Measurements from ENCODE around the gene PGAM1. TPM values are rescaled to one million over a fixed set of nuclear protein-coding genes. Genes with fewer than 3 reads are reported as not detected.

PGAM1 gene
- polyA plus RNA-seq, result 100 to 1,000 TPM in 1 of 2 donors, 10 to 100 TPM in 1; 72.5 to 354 TPM

- Histone ChIP-seq H3K4me1 (ENCODE audit: control insufficient read depth in 2 of 2, insufficient read depth in 2 of 2, low read length in 1 of 2) (peaks cover 2 to 6% of the 10 kb centered on the region in 2 donors), H3K27ac (ENCODE audit: low read depth in 2 of 2, low read length in 1 of 2) (peak within 1 kb of the TSS; percentile 91 to 95), H3K27me3 (ENCODE audit: control insufficient read depth in 1 of 2, insufficient read depth in 2 of 2, low read length in 2 of 2) (no peaks in the 10 kb centered on the region), H3K36me3 (ENCODE audit: control insufficient read depth in 2 of 2, insufficient read depth in 2 of 2, low read length in 1 of 2) (peaks cover 0 to 1% of the 10 kb centered on the region in 2 donors), H3K4me3 (ENCODE audit: low read depth in 1 of 2, low read length in 2 of 2) (peak within 1 kb of the TSS; percentile 80 to 90), H3K9me3 (ENCODE audit: control insufficient read depth in 2 of 2, insufficient read depth in 1 of 2, low read depth in 1 of 2, low read length in 1 of 2) (no peaks in the 10 kb centered on the region)
- WGBS, 2 donors, result 0% methylated on average over 70 to 88 of the region's 90 CpGs
Observed at GRCh38 chr10:97425964-97426775, at the start of gene PGAM1. Gene PGAM1, plus strand, starts transcription at chr10:97426191. Its CDS starts 117 bp downstream, at chr10:97426308.

GRCh38 chr10:97376413-97376812 lies 49.6 kb upstream of the PGAM1 start:
- H3K9me3 ChIP-seq (ENCODE audit: control insufficient read depth in 2 of 2, insufficient read depth in 1 of 2, low read depth in 1 of 2, low read length in 1 of 2), result no peaks in the 10 kb centered on the region
- no peak overlapping the region for H3K27ac ChIP-seq (ENCODE audit: low read depth in 2 of 2, low read length in 1 of 2)
- peaks cover 12 to 40% of the 10 kb centered on the region in 2 donors for H3K36me3 ChIP-seq (ENCODE audit: control insufficient read depth in 2 of 2, insufficient read depth in 2 of 2, low read length in 1 of 2)
- H3K4me3 ChIP-seq (ENCODE audit: low read depth in 1 of 2, low read length in 2 of 2), result no peak overlapping the region
- H3K4me1 ChIP-seq (ENCODE audit: control insufficient read depth in 2 of 2, insufficient read depth in 2 of 2, low read length in 1 of 2), result no peaks in the 10 kb centered on the region
- WGBS, 2 donors, result 79 to 93% methylated on average over 6 of the region's 6 CpGs
- H3K27me3 ChIP-seq (ENCODE audit: control insufficient read depth in 1 of 2, insufficient read depth in 2 of 2, low read length in 2 of 2), result no peaks in the 10 kb centered on the region

- Histone ChIP-seq H3K36me3 (ENCODE audit: control insufficient read depth in 2 of 2, insufficient read depth in 2 of 2, low read length in 1 of 2) (peaks cover 6 to 25% of the 10 kb centered on the region in 2 donors), H3K9me3 (ENCODE audit: control insufficient read depth in 2 of 2, insufficient read depth in 1 of 2, low read depth in 1 of 2, low read length in 1 of 2) (no peaks in the 10 kb centered on the region), H3K4me1 (ENCODE audit: control insufficient read depth in 2 of 2, insufficient read depth in 2 of 2, low read length in 1 of 2) (peaks cover 0 to 2% of the 10 kb centered on the region in 2 donors), H3K4me3 (ENCODE audit: low read depth in 1 of 2, low read length in 2 of 2) (no peak overlapping the region), H3K27ac (ENCODE audit: low read depth in 2 of 2, low read length in 1 of 2) (no peak overlapping the region), H3K27me3 (ENCODE audit: control insufficient read depth in 1 of 2, insufficient read depth in 2 of 2, low read length in 2 of 2) (no peaks in the 10 kb centered on the region)
- WGBS, 2 donors, result 79% methylated on average over 15 of the region's 15 CpGs
Observed at GRCh38 chr10:97378933-97379921, 46.8 kb upstream of the PGAM1 start.

DNA sequence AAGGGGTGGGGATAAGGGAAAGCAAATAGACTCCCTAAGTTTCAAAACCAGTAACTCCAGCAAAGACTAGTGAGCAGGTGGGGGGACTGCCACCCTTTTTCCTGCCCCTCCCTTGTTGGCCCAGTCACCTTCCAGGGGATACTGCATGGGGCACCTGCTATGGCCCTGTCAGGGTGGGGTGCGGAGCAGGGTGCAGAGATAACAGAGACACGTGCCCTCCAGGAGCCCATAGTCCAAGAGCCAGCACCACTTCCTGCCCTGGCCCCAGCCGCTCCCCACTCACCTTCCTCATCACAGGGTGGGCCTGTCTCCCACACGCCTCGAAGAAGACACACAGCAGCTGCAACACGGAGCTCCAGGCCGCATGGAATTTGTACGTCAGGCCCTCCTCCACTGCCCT lies 45.5 kb upstream of the PGAM1 start:
- no peak overlapping the region for H3K4me3 ChIP-seq (ENCODE audit: low read depth in 1 of 2, low read length in 2 of 2)
- H3K27ac ChIP-seq (ENCODE audit: low read depth in 2 of 2, low read length in 1 of 2), result no peak overlapping the region
- 71 to 91% methylated on average over 8 of the region's 8 CpGs for WGBS, 2 donors
- H3K27me3 ChIP-seq (ENCODE audit: control insufficient read depth in 1 of 2, insufficient read depth in 2 of 2, low read length in 2 of 2), result no peaks in the 10 kb centered on the region
- H3K36me3 ChIP-seq (ENCODE audit: control insufficient read depth in 2 of 2, insufficient read depth in 2 of 2, low read length in 1 of 2), result peaks cover 6 to 25% of the 10 kb centered on the region in 2 donors
- H3K9me3 ChIP-seq (ENCODE audit: control insufficient read depth in 2 of 2, insufficient read depth in 1 of 2, low read depth in 1 of 2, low read length in 1 of 2), result no peaks in the 10 kb centered on the region
- H3K4me1 ChIP-seq (ENCODE audit: control insufficient read depth in 2 of 2, insufficient read depth in 2 of 2, low read length in 1 of 2), result peaks cover 0 to 2% of the 10 kb centered on the region in 2 donors

DNA sequence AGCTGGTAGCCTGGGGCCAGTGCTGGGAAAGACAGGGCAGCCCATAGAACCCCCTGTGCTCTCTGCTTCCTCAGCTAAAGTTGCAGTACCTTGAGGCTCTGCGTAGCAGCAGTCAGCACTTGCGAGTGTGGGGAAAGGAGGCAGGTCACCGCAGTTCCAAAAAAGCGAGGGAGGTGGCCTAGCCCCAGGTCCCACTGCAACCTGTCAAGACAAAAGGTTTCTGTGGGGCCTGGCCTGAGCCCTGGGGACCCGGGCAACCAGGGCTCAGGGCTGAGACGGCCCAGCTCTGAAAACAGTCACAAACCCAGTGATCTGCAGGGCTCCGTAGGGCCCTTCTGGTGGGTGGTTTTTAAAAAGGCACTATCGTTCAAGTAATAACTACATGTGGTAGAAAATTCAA lies 44.4 kb upstream of the PGAM1 start:
- Histone ChIP-seq H3K4me1 (ENCODE audit: control insufficient read depth in 2 of 2, insufficient read depth in 2 of 2, low read length in 1 of 2) (peaks cover 0 to 2% of the 10 kb centered on the region in 2 donors), H3K27me3 (ENCODE audit: control insufficient read depth in 1 of 2, insufficient read depth in 2 of 2, low read length in 2 of 2) (no peaks in the 10 kb centered on the region), H3K4me3 (ENCODE audit: low read depth in 1 of 2, low read length in 2 of 2) (no peak overlapping the region), H3K36me3 (ENCODE audit: control insufficient read depth in 2 of 2, insufficient read depth in 2 of 2, low read length in 1 of 2) (peaks cover 6 to 26% of the 10 kb centered on the region in 2 donors), H3K27ac (ENCODE audit: low read depth in 2 of 2, low read length in 1 of 2) (no peak overlapping the region), H3K9me3 (ENCODE audit: control insufficient read depth in 2 of 2, insufficient read depth in 1 of 2, low read depth in 1 of 2, low read length in 1 of 2) (no peaks in the 10 kb centered on the region)
- 81 to 93% methylated on average over 8 of the region's 8 CpGs for WGBS, 2 donors

DNA sequence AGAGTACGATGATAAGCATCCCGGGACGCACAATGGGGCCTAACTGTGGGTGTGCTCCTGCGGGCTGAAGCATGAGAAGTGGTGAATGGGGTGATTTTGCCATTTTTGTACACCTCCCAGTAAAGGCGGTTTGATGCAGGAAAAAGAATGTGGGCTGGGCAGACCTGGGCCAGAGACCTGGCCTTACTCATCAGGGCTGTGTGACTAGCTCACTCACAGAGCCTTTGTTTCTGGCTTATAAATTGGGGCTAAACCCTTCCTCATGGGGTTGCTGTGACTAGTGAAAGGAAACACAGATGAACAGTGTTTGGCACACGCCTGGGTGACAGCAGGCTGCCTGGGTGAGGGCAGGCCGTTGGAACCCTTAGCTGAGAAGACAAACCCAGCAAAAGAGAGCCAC lies 42.8 kb upstream of the PGAM1 start:
- no peak overlapping the region for H3K4me3 ChIP-seq (ENCODE audit: low read depth in 1 of 2, low read length in 2 of 2)
- 83 to 88% methylated on average over 7 of the region's 7 CpGs for WGBS, 2 donors
- H3K36me3 ChIP-seq (ENCODE audit: control insufficient read depth in 2 of 2, insufficient read depth in 2 of 2, low read length in 1 of 2), result peaks cover 10 to 29% of the 10 kb centered on the region in 2 donors
- H3K9me3 ChIP-seq (ENCODE audit: control insufficient read depth in 2 of 2, insufficient read depth in 1 of 2, low read depth in 1 of 2, low read length in 1 of 2), result no peaks in the 10 kb centered on the region
- peak overlapping the region; percentile 57 to 64 for H3K27ac ChIP-seq (ENCODE audit: low read depth in 2 of 2, low read length in 1 of 2)
- peaks cover 0 to 2% of the 10 kb centered on the region in 2 donors for H3K4me1 ChIP-seq (ENCODE audit: control insufficient read depth in 2 of 2, insufficient read depth in 2 of 2, low read length in 1 of 2)
- no peaks in the 10 kb centered on the region for H3K27me3 ChIP-seq (ENCODE audit: control insufficient read depth in 1 of 2, insufficient read depth in 2 of 2, low read length in 2 of 2)

GRCh38 chr10:97384156-97384555 lies 41.8 kb upstream of the PGAM1 start:
- H3K27me3 ChIP-seq (ENCODE audit: control insufficient read depth in 1 of 2, insufficient read depth in 2 of 2, low read length in 2 of 2), result no peaks in the 10 kb centered on the region
- peaks cover 13 to 33% of the 10 kb centered on the region in 2 donors for H3K36me3 ChIP-seq (ENCODE audit: control insufficient read depth in 2 of 2, insufficient read depth in 2 of 2, low read length in 1 of 2)
- H3K4me1 ChIP-seq (ENCODE audit: control insufficient read depth in 2 of 2, insufficient read depth in 2 of 2, low read length in 1 of 2), result peaks cover 0 to 2% of the 10 kb centered on the region in 2 donors
- H3K27ac ChIP-seq (ENCODE audit: low read depth in 2 of 2, low read length in 1 of 2), result no peak overlapping the region
- no peak overlapping the region for H3K4me3 ChIP-seq (ENCODE audit: low read depth in 1 of 2, low read length in 2 of 2)
- H3K9me3 ChIP-seq (ENCODE audit: control insufficient read depth in 2 of 2, insufficient read depth in 1 of 2, low read depth in 1 of 2, low read length in 1 of 2), result no peaks in the 10 kb centered on the region
- 96 to 98% methylated on average over 5 of the region's 5 CpGs for WGBS, 2 donors

DNA sequence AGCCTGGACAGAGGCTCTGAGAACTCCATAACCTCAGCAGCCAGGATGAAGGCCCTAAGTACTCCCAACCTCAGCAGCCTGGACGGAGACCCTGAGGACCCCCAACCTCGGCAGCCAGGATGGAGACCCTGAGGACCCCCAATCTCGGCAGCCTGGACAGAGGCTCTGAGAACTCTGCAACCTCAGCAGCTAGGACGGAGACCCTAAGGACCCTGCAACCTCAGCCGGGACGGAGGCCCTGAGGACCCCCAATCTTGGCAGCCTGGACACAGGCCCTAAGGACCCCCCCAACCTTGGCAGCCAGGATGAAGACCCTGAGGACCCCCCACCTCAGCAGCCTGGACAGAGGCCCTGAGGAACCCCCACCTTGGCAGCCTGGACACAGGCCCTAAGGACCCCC lies 41.4 kb upstream of the PGAM1 start:
- H3K27me3 ChIP-seq (ENCODE audit: control insufficient read depth in 1 of 2, insufficient read depth in 2 of 2, low read length in 2 of 2), result no peaks in the 10 kb centered on the region
- H3K4me3 ChIP-seq (ENCODE audit: low read depth in 1 of 2, low read length in 2 of 2), result no peak overlapping the region
- H3K27ac ChIP-seq (ENCODE audit: low read depth in 2 of 2, low read length in 1 of 2), result no peak overlapping the region
- H3K4me1 ChIP-seq (ENCODE audit: control insufficient read depth in 2 of 2, insufficient read depth in 2 of 2, low read length in 1 of 2), result peaks cover 0 to 2% of the 10 kb centered on the region in 2 donors
- WGBS, 2 donors, result 95 to 97% methylated on average over 6 of the region's 6 CpGs
- peaks cover 13 to 32% of the 10 kb centered on the region in 2 donors for H3K36me3 ChIP-seq (ENCODE audit: control insufficient read depth in 2 of 2, insufficient read depth in 2 of 2, low read length in 1 of 2)
- H3K9me3 ChIP-seq (ENCODE audit: control insufficient read depth in 2 of 2, insufficient read depth in 1 of 2, low read depth in 1 of 2, low read length in 1 of 2), result no peaks in the 10 kb centered on the region

- Histone ChIP-seq H3K27ac (ENCODE audit: low read depth in 2 of 2, low read length in 1 of 2) (no peak overlapping the region), H3K4me1 (ENCODE audit: control insufficient read depth in 2 of 2, insufficient read depth in 2 of 2, low read length in 1 of 2) (peaks cover 0 to 2% of the 10 kb centered on the region in 2 donors), H3K4me3 (ENCODE audit: low read depth in 1 of 2, low read length in 2 of 2) (no peak overlapping the region), H3K36me3 (ENCODE audit: control insufficient read depth in 2 of 2, insufficient read depth in 2 of 2, low read length in 1 of 2) (peaks cover 16 to 38% of the 10 kb centered on the region in 2 donors), H3K27me3 (ENCODE audit: control insufficient read depth in 1 of 2, insufficient read depth in 2 of 2, low read length in 2 of 2) (no peaks in the 10 kb centered on the region), H3K9me3 (ENCODE audit: control insufficient read depth in 2 of 2, insufficient read depth in 1 of 2, low read depth in 1 of 2, low read length in 1 of 2) (peaks cover 0 to 3% of the 10 kb centered on the region in 2 donors)
- WGBS, 2 donors, result 86 to 96% methylated on average over 7 of the region's 7 CpGs
Observed at GRCh38 chr10:97385565-97385964, 40.4 kb upstream of the PGAM1 start.
